Germinal center (tissue), 1 donor: Measurements from ENCODE around the gene FNBP1L.
"Not testable (repeated sequence)": the region's sequence is repeated elsewhere in the genome, so short reads cannot be mapped to it uniquely, and the experiment has no call there.

Source experiments
- DNase-seq: peaks from one replicate; pipeline ENCODE4 v3.0.0; 2012; ENCODE audit warnings: mixed read lengths, low spot score

The FNBP1L gene

DNA sequence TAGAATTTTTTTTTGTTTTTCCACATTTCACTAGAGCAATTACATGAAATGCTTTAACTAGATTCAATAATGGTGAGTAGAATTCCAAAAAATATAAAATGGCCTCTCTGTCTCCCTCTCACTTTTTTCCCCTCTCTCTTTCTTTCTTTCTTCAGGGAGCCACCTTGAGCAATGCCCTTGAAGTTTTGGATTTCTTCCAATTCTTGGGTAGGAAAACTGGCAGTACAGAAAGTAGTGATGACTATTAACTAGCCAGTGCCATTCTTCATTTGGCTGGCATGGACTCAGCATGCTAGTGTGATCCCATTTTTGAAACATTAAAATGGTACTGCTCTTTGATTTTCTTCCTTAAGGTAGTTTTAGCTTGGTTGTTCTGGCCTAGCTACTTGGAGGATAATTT, 4.5 kb upstream of the FNBP1L start:
- no peak for DNase-seq

DNA sequence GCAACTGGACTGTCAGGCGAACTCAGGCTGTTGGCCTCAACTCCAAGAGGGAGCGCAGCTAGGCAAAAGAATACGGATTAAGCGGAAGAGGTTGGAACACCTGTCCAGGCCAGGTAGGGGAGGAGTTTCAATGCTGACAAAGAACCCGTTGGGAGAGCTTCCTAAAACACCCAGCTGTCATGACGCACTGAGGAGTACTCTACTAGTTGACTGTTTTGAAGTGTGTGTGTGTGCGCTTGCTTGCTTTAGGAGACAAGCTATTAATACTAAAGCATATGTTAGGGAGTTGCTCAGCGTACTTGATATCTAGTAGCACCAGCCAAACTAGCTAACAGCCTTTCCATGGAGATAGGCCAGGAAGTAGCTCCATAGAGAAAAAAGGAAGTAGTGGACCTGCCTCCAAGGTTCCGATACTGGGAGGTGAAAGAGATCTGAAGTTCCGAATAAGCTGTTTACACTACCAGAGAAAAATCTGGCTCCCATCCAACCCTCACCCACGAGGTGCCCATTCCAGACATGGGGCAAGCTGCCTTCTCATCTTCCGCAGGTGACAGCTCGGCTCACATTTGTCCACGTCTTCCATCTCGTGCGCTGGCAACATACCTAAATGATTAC, 974 bp upstream of the FNBP1L start:
- DNase-seq, result no peak

DNA sequence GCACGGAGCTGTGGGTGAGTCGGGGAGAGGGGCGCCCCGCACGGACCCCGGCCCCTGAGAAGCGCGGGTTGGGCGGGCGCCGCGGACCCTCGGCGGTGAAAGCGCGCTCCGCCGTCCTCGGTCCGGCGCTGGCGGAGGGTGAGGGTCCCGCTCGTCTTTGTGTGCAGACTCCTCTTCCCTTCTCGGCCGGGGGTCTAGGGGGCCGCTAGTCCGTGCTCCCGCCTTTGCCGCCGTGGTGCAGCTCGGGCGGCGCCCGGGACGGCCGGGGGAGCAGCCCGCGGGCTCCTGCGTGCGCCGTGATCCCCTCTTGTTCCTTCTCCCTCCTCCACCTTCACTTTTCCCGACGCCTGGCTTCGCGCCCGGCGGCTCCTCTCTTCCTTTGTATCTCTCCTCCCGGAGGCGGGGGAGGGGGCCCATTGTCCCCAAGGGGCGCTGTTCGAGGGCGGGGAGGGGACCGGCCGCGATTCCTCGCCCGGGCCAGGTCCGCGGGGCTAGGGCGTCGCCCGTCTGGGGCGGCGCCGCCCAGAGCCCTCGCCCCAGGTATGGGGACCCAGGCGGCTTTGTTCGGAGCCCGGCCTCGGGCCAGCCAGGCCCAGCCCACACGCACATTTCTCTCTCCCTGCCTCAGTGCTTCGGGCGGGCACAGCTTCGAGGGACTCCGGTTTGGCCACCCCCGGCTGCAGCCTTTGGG, 519 bp downstream of the FNBP1L start:
- peak; percentile 51 for DNase-seq

DNA sequence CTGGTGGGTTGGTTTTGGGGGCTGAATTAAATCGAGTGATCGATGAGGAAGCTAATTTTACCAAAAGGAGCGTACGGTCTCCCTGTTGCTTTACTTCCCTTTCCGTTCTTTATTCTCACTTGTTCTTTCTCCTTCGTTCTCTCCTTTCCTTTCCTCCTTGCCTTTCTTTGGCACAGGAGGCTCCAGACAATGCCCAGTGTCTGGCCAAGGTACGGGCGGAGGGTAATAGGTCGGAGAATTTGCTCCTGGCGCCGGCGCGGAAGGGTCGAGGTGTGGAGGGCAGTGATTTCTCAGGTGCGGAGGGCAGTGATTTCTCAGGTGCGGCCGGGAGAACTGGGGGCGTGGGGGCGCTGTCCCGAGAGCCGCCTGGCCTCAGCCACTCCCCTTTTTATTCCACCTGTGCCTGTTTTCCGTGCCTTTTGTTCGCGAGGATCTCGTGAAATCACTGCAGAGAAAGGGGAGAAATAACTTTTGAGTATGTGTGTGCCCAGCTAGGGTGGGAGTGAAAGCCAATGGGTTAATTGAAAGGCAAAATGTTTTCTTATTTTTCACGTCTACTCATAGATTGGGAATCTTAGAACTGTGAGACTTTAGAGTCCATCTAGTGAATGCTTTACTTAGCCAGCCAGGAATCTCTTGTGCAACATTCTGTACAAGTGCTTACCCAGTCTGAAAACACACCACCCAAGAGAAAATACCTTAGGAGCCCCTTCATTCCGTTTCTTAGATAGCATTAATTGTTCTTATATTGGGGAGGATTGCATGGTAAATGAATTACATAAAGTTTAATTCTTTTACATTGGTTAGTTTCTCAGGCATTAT, 1.3 kb downstream of the FNBP1L start:
- no peak for DNase-seq

DNA sequence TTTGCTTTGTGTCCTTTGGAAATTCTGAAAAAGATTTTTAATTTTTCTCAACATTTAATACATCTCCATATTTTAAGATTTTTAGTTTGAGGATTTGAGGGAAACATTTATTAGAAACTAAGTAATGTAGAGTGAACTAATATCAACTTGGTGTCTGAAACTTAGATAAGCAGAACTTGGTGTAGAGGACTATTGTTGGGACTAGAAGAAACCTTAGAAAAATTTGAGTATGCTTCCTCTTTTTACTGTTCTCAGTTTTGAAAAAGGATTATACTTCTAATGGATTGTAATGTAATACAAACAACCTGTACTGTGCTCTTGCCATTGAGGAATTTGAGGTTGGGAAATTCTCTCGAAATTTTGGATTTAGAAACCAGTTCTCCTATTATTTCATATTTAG, 2.4 kb downstream of the FNBP1L start:
- DNase-seq, result peak; percentile 25

DNA sequence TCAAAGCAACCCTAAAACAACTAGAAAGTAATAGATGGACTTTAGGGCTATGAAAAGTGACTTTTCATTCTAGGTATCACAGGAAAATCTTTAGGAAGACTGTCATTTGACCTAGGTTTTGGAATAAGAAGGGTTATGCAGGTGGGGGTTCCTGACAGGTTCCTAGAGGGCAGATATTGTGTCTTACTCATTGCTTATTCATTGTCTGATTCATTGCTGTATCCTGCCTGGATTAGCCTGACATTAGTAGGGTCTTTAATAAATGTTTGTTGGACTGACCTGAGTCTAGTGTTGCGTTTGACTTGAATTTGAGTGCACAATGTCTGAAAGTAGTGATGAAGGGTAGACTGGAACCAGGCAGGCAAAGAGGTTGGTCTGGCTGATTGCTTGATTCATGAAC, 6.0 kb downstream of the FNBP1L start:
- DNase-seq, result no peak

DNA sequence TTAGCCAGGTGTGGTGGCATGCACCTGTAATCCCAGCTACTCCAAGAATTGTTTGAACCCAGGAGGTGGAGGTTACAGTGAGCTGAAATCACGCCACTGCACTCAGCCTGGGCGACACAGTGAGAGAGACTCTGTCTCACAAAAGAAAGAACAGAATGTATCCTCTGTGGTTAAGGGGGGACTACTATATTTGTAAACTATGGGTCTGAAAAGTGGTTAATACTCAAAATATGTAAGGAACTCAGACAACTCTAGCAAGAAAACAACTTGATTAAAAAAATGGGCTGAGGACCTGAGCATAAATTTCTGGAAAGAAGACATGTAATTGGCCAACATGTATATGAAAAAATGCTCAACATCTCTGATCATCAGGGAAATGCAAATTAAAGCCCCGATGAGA, 11.2 kb downstream of the FNBP1L start:
- DNase-seq, result no peak

DNA sequence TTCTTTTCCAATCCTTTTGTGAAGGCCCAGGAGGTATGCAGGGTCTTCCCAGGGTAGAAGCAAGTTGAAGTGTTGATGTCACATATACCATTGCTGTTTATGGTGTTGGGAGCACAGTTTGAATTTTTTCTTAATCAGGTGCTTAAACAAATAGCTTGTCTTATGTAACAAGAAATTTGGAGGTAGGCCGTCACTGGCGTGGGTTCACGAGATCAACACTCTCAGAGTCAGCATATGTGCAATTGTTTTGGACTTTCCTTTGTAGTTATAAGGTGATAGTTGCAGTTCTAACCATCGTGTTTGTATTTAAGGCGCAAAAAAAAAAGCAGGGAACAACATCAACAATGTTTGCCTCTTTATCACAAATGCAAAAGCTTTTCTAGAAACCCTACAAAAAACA, 13.3 kb downstream of the FNBP1L start:
- no peak for DNase-seq

DNA sequence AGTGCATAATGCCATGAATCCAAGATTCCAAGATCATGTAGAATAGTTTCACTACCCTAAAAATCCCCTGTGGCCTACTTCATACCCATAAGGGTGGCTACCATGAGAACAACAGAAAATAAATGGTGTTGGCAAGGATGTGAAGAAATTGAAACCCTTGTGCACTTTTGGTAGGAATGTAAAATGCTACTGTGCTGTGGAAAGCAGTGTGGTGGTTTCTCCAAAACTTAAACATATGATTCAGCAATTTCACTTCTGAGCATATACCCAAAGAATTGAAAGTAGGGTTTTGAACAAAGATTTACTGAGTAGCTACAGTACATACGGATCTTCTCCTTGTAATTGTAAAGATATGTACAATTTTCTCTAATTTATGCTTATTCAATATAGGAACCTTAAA, 16.0 kb downstream of the FNBP1L start:
- DNase-seq, result no peak

DNA sequence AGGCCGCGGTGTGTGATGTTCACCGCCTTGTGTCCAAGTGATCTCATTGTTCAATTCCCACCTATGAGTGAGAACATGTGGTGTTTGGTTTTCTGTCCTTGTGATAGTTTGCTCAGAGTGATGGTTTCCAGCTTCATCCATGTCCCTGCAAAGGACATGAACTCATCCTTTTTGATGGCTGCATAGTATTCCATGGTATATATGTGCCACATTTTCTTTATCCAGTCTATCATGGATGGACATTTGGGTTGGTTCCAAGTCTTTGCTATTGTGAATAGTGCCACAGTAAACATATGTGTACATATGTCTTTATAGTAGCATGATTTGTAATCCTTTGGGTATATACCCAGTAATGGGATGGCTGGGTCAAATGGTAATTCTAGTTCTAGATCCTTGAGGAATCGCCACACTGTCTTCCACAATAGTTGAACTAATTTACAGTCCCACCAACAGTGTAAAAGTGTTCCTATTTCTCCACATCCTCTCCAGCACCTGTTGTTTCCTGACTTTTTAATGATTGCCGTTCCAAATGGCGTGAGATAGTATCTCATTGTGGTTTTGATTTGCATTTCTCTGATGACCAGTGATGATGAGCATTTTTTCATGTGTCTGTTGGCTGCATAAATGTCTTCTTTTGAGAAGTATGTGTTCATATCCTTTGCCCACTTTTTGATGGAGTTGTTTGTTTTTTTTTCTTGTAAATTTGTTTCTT, 17.6 kb downstream of the FNBP1L start:
- not testable (repeated sequence) for DNase-seq

DNA sequence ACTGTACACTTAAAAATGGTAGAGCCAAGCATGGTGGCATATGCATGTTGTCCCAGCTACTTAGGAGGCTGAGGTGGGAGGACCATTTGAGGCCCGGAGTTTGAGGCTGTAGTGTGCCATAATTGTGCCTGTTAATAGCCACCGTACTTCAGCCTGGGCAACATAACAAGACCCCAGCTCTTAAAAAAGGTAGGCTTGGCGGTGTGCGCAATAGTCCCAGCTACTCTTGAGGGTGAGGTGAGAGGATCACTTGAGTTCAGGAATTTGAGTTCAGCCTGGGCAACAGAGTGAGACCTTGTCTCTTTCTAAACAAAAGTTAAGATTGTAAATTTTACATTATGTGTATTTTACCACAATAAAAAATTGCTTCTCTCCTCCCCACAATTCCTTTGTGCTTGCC, 19.7 kb downstream of the FNBP1L start:
- DNase-seq, result no peak

DNA sequence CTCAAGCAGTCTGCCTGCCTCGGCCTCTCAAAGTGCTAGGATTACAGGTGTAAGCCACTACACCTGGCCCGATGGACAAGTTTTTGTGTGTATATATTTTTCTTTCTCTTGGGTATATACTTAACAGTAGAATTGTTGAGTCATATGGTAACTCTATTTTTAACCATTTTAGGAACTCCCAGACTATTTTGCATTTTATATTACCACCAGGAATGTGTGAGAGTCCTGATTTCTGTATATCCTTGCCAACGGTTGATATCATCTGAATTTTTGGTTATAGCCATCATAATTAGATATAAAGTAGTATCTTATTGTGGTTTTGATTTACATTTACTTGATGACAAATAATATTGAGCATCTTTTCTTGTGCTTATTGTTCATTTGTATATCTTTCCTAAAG, 20.7 kb downstream of the FNBP1L start:
- no peak for DNase-seq

DNA sequence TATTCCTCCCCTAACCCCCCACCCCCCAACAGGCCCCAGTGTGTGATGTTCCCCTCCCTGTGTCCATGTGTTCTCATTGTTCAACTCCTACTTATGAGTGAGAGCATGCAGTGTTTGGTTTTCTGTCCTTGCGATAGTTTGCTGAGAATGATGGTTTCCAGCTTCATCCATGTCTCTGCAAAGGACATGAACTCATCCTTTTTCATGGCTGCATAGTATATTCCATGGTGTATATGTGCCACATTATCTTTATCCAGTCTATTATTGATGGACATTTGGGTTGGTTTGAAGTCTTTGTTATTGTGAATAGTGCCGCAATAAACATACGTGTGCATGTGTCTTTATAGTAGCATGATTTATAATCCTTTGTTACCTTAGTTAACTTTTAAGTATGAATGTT, 21.3 kb downstream of the FNBP1L start:
- DNase-seq, result not testable (repeated sequence)

DNA sequence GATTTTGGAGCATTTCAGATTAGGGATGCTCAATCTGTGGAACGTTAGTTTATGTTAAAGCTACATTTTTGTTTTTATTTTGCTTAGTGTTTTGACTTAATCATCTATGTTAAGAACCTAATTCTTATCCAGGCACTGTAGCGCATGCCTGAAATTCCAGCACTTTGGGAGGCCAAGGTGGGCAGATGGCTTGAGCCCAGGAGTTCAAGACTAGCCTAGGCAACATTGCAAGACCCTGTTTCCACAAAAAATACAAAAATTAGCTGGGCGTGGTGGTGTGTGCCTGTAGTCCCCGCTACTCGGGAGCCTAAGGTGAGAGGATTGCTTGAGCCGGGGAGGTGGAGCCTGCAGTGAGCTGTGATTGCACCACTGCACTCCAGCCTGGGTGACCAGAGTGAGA, 23.4 kb downstream of the FNBP1L start:
- no peak for DNase-seq

DNA sequence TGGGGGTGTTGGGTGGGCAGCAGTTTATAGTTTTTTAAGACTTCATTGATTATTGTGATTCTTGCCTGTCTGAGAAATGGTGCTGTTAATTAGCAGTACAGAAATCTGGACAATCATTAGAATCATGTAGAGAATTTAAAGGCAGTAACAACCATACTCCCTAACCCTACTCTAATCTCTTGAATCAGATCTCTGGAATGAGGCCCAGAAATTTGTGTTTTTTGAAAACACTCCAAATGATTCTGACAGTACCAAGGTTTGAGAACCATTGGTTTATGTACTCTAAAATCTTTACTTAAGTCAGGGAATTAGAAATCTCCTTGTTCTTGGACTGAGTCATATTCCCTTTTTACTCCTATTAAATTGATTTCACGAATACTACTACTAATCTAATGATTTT, 24.0 kb downstream of the FNBP1L start:
- DNase-seq, result no peak

DNA sequence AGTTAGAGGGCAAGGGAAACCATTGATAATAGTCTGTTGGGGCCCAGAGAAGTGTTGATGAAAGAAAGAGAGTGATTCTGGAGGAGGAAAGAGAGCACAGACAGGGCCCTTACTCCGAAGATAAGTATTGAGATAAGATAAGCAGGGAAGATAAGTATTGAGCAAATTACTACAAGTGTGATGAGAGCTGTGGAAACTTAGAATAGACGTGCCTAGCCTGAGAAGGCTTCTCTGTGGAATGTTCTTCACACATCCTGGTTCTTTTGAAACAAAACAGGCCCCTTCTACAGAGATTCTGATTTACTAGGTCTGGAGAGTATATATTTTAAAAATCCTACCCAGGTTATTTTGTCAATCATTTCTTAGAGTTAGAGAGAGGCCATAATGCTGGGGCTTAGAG, 26.4 kb downstream of the FNBP1L start:
- no peak for DNase-seq

DNA sequence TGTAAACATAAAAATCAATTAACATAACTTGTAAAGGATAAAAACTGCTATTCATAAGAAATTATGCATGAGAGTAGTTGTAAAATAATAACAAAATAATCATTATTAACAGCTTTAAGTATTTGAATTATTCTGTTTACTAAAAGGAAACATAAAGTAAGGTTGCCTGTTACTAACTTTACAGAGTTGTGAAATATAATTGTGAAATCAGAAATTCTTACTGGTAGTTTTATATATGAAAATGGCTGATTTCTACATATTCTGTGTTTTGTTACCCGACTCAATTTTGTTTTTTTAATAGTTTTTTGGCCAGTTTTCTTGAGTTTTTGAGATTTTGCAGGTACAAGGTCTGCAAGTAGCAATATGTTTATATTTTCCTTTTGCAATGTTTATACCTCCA, 27.8 kb downstream of the FNBP1L start:
- DNase-seq, result no peak

DNA sequence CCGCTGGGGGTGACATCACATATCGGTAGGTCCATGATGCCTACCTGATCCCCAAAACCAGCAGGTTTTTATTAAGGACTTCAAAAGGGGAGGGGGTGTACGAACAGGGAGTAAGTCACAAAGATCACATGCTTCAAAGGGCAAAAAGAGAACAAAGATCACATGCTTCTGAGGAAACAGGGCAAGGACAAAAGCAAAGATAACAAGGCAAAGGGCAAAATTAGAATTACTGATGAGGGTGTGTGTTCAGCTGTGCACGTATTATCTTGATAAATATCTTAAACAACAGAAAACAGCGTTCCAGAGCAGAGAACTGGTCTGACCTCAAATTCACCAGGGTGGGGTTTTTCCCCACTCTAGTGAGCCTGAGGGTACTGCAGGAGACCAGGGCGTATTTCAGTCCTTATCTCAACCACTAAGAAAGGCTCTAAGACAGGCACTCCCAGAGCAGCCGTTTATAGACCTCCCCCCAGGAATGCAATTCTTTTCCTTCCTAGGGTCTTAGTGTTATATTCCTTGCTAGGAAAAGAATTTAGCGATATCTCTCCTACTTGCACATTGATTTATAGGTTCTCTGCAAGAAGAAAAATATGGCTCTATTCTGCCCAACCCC, 31.3 kb downstream of the FNBP1L start:
- not testable (repeated sequence) for DNase-seq

DNA sequence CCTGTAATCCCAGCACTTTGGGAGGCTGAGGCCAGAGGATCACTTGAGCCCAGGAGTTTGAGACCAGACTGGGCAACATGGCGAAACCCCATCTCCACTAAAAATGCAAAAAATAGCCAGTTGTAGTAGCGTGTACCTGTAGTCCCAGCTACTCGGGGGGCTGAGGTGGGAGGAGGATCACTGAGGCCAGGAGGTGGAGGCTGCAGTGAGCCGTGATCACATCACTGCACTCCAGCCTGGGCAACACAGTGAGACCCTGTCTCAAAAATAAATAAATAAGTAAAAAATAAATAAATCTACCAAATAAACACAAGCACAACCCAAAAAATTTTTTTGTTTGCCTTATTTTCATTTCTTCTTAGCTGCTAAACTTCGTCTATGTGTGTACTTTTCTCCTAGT, 34.0 kb downstream of the FNBP1L start:
- DNase-seq, result not testable (repeated sequence)

DNA sequence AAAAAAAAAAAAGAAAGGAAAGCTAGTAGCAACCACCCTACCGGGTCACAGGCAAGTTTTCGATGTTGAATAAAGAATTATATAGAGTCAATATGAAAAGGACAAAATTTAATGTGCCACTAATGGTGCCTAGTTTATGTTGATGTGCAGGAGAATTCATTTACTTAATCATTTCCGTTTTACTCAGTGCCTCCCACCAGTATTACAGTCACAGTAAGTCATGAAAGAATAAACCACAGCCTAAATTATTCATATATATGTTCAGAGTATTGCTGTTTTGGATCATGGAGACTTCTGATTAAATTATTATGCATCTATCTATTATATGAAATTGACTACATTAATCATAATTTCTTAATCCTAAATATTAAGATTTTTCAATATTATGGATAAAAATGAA, 35.3 kb downstream of the FNBP1L start:
- DNase-seq, result no peak

DNA sequence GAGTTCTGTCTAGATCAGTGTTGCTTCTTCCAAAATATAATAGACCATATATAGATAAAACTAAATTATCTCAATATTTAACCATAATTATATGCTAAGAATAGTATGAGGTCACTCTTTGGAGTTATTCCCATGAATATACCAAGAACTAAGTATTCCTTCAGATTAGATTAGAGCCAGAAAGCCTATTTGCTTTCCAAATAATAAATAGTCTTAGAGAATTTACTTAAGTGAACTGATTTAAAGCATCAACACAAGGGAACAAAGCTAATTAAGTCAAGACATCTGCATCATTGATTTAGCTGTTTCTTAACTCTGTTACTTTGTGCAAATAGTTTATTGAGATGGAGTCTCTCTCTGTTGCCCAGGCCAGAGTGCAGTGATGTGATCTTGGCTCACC, 35.7 kb downstream of the FNBP1L start:
- no peak for DNase-seq

DNA sequence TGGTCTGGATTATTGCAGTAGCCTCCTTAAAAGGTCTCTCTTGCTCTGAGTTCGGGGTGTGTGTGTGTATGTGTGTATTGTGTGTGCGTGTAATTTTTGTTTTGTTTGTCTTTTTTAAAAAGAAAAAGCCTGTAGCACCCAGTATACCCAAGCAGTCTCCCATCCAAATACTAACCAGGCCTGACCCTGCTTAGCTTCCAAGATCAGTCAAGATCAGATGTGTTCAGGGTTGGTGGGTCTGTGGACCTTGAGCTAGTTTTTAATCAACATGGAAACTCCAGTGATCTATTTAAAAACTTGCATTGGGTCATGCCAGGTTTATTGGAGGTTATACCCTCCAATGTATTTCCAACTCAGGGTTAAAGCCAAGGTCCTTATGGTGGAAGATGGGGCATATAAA, 40.3 kb downstream of the FNBP1L start:
- DNase-seq, result no peak
